Measurements from ENCODE around the gene UPP2. TPM values are rescaled to one million over a fixed set of nuclear protein-coding genes. Genes with fewer than 3 reads are reported as not detected.

The UPP2 gene
- total RNA-seq, 1 experiment from 2014 or later: not detected

DNA sequence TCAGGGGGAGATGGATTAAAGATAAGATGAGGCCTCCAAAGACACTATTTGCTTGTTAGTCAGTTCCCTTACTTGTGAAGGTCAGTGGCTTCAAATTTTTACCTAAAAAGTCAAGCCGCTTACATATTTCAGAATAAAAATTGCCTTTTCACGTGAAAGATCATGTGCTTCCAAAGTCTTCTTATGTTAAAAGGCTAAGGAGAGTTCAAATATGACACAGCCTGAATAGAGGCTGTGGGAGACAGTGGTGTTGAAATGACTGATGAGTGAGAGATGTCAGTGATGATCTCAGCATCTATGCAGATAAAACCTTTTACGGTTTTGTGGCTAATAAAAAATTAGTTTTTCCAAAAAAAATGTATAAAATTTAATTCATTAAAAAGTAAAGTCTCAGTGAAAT is 40.5 kb downstream of the UPP2 start:
- H3K4me1 Mint-ChIP-seq: peaks cover 9 to 11% of the 10 kb centered on the region in 2 experiments
- no peak overlapping the region for H3K56ac ChIP-seq (ENCODE audit: insufficient read length, low read depth, low read length)
- H2BK15ac ChIP-seq (ENCODE audit: low read depth, low read length): no peak overlapping the region
- H3K14ac ChIP-seq (ENCODE audit: insufficient read depth, low read length): no peak overlapping the region
- H4K5ac ChIP-seq (ENCODE audit: insufficient read length, low read depth, low read length): no peak overlapping the region
- H2BK20ac ChIP-seq (ENCODE audit: low read depth, low read length, poor library complexity, severe bottlenecking): no peak overlapping the region
- no peak overlapping the region for H3K27ac Mint-ChIP-seq
- no peak overlapping the region for H4K8ac ChIP-seq (replicated peaks; ENCODE audit: insufficient read length, low read depth, low read length)
- H3K4me2 ChIP-seq (ENCODE audit: insufficient read depth, insufficient read length, low read length): no peak overlapping the region
- no peak overlapping the region for H2BK5ac ChIP-seq (ENCODE audit: insufficient read length, low read length)
- DNase-seq: no peak
- H3K9me3 ChIP-seq (ENCODE audit: control insufficient read depth, low read depth, low read length): no peaks in the 10 kb centered on the region
- H2AFZ ChIP-seq (ENCODE audit: low read length): no peak overlapping the region
- H3K36me3 Mint-ChIP-seq (ENCODE audit: insufficient read depth in 1 of 3, low read depth in 3 of 3): no peaks in the 10 kb centered on the region; a peak in 1 of 7 replicates
- H3K4me1 ChIP-seq (ENCODE audit: insufficient read depth, low read length): no peaks in the 10 kb centered on the region
- no peaks in the 10 kb centered on the region for H3K27me3 Mint-ChIP-seq (ENCODE audit: low read depth)
- no peak overlapping the region for H3K23ac ChIP-seq (ENCODE audit: insufficient read length, low read depth, low read length)
- H3K79me2 ChIP-seq (ENCODE audit: insufficient read depth, low read length): no peaks in the 10 kb centered on the region
- H4K20me1 ChIP-seq (ENCODE audit: control insufficient read depth, insufficient read depth, insufficient read length): no peaks in the 10 kb centered on the region
- H3K27me3 ChIP-seq (ENCODE audit: insufficient read depth, low read length): no peaks in the 10 kb centered on the region
- no peak overlapping the region for H3K4me3 Mint-ChIP-seq
- H3K79me1 ChIP-seq (ENCODE audit: insufficient read depth, low read depth, low read length, poor library complexity, severe bottlenecking): no peaks in the 10 kb centered on the region
- no peak overlapping the region for H2AK5ac ChIP-seq (ENCODE audit: insufficient read length, low read length)
- H3K18ac ChIP-seq (ENCODE audit: insufficient read length, low read depth, low read length): no peak overlapping the region
- no peak overlapping the region for H4K91ac ChIP-seq (ENCODE audit: insufficient read length, low read depth, low read length)
- peaks cover 0 to 3% of the 10 kb centered on the region in 2 experiments; a peak in 2 of 5 replicates for H3K9me3 Mint-ChIP-seq
- no peak overlapping the region for H3K9ac ChIP-seq (ENCODE audit: extremely low read depth, insufficient read length, low read length)
- no peak overlapping the region for H2BK12ac ChIP-seq (ENCODE audit: insufficient read length, low read depth, low read length)
- H2BK120ac ChIP-seq (ENCODE audit: low read depth, low read length, poor library complexity, severe bottlenecking): no peak overlapping the region
- no peaks in the 10 kb centered on the region for H3K23me2 ChIP-seq (ENCODE audit: insufficient read length, low read depth, low read length, poor library complexity, severe bottlenecking)
- H3K4ac ChIP-seq (ENCODE audit: low read depth, low read length): no peak overlapping the region
- TF ChIP-seq, protein P1, sequence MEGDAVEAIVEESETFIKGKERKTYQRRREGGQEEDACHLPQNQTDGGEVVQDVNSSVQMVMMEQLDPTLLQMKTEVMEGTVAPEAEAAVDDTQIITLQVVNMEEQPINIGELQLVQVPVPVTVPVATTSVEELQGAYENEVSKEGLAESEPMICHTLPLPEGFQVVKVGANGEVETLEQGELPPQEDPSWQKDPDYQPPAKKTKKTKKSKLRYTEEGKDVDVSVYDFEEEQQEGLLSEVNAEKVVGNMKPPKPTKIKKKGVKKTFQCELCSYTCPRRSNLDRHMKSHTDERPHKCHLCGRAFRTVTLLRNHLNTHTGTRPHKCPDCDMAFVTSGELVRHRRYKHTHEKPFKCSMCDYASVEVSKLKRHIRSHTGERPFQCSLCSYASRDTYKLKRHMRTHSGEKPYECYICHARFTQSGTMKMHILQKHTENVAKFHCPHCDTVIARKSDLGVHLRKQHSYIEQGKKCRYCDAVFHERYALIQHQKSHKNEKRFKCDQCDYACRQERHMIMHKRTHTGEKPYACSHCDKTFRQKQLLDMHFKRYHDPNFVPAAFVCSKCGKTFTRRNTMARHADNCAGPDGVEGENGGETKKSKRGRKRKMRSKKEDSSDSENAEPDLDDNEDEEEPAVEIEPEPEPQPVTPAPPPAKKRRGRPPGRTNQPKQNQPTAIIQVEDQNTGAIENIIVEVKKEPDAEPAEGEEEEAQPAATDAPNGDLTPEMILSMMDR (conservative IDR thresholded peaks at IDR 0.05): no peak
- no CpG with 5 or more reads among the region's 3 CpGs for WGBS (ENCODE audit: extremely low coverage, insufficient read length, low lambda C conversion rate)
- H3K27ac ChIP-seq (ENCODE audit: insufficient read length, low read depth, low read length): no peak overlapping the region
- H3T11ph ChIP-seq (ENCODE audit: low read length): no peak overlapping the region
